ENCODE results near the gene OPRL1.
A peak's percentile ranks its signal among the peaks of the same experiment; 100 is the strongest.
"Not testable (repeated sequence)": the region's sequence is repeated elsewhere in the genome, so short reads cannot be mapped to it uniquely, and the experiment has no call there.

OPRL1 gene

DNA sequence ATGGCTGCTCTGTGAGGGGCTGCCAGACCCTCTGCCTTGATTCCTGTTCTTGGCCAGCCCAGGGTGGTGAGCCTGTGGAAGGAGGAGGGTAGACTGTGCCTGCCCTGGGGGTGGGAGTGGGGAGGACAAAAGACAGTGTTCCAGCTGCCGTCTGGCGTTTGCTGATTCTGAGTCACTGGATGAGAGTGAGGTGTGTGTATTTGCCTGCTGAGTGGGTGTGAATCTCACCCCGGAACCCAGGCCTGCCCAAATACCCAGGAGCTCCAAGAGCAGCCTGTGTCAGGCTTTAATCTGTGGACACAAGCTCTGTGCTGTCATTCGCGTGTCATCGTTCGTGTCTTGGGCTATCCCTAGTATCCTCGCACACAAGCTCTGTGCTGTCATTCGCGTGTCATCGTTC is 6.9 kb downstream of the OPRL1 start:
- DNase-seq (ENCODE audit: low spot score) = no peak

DNA sequence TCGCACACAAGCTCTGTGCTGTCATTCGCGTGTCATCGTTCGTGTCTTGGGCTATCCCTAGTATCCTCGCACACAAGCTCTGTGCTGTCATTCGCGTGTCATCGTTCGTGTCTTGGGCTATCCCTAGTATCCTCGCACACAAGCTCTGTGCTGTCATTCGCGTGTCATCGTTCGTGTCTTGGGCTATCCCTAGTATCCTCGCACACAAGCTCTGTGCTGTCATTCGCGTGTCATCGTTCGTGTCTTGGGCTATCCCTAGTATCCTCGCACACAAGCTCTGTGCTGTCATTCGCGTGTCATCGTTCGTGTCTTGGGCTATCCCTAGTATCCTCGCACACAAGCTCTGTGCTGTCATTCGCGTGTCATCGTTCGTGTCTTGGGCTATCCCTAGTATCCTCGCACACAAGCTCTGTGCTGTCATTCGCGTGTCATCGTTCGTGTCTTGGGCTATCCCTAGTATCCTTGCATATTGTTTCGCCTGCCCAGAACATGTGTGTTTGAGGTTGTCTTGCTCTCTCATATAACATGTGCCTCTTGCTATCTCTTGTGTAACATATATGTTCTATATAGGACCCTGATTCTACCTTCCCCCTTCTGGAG is 7.4 kb downstream of the OPRL1 start:
- not testable (repeated sequence) for DNase-seq (ENCODE audit: low spot score)

DNA sequence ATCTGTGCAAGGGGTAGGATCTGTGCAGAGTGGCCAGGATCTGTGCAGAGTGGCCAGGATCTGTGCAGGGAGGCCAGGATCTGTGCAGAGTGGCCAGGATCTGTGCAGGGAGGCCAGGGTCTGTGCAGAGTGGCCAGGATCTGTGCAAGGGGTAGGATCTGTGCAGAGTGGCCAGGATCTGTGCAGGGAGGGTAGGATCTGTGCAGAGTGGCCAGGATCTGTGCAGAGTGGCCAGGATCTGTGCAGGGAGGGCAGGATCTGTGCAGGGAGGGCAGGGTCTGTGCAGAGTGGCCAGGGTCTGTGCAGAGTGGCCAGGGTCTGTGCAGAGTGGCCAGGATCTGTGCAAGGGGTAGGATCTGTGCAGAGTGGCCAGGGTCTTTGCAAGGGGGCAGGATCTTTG is 8.7 kb downstream of the OPRL1 start:
- DNase-seq (ENCODE audit: low spot score) = not testable (repeated sequence)

DNA sequence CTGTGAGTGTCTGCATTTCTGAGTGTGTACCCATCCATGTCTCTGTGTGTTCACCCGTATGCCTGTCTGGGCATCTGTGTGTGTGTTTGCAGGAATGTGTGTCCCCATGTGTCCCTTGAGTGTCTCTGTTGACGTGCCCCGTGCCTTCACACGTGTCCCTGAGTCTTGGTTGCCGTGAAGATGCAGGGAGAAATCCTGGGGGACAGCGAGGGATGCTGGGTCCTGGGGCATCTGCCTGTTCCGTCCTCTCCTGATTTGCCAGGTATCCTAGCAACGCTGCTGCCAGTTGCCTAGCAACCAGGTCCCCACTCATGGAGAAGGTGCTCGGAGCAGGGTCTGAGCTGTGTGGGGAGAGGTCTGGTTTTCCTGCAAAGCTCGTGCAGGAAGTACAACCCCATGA is 10.3 kb downstream of the OPRL1 start:
- no peak for DNase-seq (ENCODE audit: low spot score)

DNA sequence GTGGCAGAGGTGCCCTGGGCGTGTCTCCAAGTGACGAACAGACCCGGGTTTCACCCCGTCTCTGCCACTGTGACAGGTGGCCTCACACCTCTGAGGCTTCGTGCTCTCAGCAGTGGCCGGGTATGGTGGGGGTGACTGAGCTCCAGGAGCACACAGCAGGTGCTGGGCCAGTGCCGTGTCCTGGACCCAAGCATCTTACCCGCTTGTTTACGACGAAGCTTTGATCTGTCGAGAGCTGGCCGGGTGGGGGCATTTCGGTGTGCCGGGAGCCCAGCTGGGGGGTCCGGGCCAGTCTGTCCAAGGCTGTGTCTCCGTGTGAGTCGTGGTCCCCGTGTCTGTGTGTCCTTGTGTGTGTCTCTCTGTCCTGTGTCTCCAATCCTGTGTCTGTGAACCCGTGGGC is 11.5 kb downstream of the OPRL1 start:
- no peak for DNase-seq (ENCODE audit: low spot score)

DNA sequence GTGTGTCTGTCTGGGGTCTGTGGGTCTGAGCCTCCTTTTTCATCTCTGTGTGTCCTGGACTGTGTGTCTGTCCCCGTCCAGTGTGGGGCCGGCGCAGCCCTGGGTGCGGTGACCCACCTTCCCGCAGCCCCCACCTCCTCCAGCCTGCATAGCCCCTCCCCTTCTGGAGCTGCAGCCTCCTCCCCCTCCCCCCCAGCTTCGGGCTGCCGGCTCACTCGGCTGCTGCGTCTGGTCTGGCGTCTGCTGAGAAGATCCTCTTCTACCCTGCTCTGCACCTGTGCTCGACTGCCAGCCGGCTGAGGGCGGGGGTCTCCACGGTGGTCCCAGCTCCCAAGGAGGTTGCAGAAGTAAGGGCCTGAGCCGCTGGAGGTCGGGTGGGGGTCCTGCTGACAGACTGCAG is 11.9 kb downstream of the OPRL1 start:
- no peak for DNase-seq (ENCODE audit: low spot score)

DNA sequence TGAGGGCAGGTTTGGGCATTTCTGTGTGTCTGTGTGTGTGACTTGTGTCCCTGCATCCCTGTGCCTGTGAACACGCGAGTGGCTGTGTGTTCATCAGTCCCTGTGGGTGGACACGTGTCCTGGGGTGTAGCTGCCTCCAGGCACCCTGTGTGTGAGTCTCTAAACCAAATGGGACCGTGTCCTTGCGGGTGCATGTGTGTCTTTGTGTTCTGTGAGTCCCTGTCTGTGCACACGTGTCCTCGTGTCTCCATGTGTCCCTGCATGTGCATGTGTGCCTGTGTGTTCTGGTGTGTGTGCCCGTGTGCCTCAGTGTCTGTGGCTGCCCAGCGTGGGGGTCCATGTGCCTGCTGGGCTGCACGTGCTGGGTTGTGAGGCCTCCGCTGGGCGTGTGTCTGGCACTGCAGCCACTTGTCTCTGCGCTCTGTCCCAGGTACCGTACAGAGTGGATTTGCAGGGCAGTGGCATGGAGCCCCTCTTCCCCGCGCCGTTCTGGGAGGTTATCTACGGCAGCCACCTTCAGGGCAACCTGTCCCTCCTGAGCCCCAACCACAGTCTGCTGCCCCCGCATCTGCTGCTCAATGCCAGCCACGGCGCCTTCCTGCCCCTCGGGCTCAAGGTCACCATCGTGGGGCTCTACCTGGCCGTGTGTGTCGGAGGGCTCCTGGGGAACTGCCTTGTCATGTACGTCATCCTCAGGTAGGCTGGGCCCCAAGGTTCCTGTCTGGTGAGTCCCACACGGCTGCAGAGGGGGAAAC is 12.6 kb downstream of the OPRL1 start:
- DNase-seq (ENCODE audit: low spot score) = no peak

DNA sequence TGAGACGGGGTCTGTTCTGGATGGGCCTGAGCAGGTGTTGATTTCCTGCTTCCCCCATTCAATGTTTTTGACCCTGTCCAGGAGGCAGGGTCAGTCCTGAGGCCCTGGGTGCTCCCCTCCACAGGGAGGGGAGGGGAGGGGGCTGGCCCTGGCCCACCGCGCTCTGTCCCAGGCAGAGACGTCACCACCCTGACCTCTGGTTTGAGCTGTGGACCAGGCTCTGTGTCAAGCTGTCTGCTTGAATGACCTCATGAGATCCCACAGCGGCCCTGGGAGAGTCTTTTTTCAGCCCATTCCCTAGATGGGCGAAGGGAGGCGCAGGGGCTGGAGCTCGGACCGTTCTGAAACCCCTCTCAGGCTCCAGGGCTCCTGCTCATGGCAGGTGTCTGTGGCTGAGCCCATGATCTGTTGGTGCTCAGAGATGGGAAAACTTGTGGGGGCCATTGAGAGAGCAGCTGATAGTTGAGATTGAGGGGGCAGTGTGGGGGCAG is 13.2 kb downstream of the OPRL1 start:
- DNase-seq (ENCODE audit: low spot score) = no peak

DNA sequence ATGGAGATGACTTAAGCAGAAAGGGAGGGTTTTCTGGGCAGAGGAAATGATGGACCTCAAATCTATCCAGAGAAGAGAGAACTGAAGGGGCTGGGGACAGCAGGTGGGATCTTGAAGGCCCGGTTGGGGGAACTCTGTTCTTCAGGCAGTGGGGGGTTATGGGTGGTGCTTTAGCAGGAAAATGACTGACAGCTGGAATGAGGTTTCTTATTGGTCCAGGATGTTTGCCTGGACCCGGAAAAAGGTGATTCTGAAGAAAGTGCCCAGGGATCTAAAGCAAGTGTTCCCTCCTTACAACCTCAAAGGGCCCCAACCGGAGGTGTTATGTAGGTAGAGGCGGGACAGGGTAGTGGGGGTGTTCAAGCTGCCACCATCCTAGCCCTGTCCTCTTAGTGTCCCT is 15.6 kb downstream of the OPRL1 start:
- no peak for DNase-seq (ENCODE audit: low spot score)

DNA sequence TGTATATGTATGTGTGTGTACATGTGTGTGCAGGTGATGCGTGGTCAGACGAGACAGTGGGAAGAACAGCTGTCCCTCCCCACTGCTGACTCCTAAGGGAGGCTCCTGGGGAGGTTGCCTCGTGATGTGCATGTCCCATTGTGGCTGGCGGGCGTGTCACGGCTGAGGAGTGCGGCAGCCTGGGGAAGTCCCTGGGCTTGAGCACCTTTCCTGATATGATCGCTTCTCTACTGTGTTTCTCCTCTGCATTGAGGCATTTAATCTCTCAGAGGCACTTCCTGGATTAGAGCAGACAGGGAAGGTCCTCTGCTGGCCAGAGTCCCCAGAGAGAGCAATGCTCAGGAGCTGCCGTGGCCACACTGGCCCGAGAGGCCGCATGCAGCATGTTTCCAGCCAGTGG is 16.0 kb downstream of the OPRL1 start:
- DNase-seq (ENCODE audit: low spot score) = no peak

DNA sequence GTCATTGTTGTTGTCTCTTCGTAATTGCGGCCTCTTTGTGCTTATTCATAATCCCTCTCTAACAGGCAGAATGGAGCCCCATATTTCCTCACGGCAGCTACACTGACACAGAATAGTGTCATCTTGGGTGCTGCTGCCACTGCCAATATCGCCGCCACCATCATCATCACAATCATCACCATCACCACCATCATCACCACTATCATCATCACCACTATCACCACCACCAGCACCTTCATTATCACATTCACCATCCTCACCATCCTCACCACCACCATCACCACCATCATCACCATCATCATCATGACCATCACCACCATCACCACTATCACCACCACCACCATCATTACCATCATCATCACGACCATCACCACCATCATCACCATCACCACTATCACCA is 16.7 kb downstream of the OPRL1 start:
- DNase-seq (ENCODE audit: low spot score) = no peak

DNA sequence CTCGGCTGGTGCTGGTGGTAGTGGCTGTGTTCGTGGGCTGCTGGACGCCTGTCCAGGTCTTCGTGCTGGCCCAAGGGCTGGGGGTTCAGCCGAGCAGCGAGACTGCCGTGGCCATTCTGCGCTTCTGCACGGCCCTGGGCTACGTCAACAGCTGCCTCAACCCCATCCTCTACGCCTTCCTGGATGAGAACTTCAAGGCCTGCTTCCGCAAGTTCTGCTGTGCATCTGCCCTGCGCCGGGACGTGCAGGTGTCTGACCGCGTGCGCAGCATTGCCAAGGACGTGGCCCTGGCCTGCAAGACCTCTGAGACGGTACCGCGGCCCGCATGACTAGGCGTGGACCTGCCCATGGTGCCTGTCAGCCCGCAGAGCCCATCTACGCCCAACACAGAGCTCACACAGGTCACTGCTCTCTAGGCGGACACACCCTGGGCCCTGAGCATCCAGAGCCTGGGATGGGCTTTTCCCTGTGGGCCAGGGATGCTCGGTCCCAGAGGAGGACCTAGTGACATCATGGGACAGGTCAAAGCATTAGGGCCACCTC is 18.7 kb downstream of the OPRL1 start:
- no peak for DNase-seq (ENCODE audit: low spot score)

DNA sequence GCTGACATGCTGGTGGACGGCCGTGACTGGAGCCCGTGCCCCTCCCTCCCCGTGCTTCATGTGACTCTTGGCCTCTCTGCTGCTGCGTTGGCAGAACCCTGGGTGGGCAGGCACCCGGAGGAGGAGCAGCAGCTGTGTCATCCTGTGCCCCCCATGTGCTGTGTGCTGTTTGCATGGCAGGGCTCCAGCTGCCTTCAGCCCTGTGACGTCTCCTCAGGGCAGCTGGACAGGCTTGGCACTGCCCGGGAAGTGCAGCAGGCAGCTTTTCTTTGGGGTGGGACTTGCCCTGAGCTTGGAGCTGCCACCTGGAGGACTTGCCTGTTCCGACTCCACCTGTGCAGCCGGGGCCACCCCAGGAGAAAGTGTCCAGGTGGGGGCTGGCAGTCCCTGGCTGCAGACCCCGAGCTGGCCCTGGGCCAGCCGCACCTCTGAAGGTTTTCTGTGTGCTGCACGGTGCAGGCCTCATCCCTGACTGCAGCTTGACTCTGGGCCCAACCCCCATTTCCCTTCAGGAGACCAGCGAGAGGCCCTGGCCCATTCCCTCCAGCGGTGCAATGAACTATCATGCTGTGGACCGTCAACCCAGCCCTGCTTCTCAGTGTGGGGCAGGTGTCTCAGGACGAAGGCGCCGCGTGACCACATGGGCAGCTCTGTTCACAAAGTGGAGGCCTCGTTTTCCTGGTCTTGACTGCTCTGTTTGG is 19.4 kb downstream of the OPRL1 start:
- no peak for DNase-seq (ENCODE audit: low spot score)

DNA sequence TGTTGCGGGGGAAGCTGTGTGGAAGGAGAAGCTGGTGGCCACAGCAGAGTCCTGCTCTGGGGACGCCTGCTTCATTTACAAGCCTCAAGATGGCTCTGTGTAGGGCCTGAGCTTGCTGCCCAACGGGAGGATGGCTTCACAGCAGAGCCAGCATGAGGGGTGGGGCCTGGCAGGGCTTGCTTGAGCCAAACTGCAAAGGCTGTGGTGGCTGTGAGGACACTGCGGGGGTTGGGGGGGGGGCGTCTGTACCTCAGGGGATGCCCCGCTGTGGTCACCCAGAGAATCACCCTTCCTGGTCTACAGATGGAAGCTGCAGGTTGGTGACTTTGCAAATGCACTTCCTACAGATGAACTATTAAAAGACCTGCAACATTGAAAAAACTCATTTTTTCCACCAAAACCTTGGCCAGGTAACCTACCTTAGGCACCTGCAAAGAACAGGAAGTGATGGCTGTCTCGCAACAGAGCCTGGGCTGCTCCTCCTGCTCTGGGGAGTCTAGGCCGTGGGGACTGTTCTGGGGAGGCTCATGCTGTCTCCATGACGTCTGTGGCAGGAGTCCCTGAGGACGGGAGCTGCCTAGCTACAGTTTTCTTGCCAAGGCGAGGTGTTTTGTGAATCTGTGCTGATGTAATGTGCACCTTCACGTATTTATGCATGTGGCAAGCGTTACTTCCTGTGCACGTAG is 20.1 kb downstream of the OPRL1 start:
- peak; percentile 89 for DNase-seq (ENCODE audit: low spot score)

DNA sequence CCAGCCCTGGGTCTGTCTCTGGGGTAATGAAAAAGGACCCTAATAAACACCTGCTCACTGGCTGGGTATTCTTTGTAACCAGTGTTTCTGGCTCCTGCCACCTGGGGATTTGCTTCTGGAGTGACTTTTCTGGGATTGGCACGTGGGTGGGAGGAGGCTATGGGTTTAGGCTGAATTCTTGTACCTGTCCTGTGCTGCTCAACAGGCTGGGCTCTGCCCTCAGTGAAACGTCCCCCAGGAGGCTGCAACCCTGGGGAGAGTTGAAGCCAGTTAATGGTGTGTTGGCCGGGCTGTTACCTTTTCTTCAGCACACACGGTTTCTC is 20.6 kb downstream of the OPRL1 start:
- no peak for DNase-seq (ENCODE audit: low spot score)

DNA sequence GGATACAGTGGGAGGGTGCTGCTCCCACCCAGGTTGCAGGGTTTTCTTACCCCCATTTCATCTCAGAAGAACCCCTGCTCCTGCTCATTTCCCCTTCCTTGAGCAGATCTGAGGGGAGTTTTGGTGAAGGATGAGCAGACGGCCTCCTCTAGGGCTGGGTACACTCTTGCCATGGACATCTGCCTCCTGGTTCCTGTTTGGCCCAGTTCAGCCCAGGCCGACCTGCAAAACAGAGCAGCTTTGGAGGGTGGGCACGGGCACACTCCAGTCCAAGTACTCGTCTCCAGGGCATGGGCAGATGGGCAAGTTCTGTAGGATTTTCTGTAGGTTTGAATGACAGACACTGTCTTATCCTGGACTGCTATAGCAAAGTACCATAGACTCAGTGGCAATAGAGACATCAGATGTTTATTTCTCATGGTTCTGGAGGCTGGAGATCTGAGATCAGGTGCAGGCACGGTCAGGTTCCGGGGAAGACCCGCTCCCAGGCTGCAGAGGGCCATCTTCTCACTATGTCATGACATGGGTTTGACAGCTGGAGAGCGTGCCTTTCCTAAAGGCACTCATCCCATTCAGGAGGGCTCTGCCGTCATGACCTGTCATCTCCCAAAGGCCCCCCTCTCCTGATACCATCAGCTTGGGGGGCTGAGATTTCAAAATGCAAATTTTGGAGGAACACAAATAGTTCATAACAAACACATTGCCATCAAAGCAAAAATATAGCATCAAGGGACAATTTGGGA is 21.2 kb downstream of the OPRL1 start:
- DNase-seq (ENCODE audit: low spot score) = no peak

DNA sequence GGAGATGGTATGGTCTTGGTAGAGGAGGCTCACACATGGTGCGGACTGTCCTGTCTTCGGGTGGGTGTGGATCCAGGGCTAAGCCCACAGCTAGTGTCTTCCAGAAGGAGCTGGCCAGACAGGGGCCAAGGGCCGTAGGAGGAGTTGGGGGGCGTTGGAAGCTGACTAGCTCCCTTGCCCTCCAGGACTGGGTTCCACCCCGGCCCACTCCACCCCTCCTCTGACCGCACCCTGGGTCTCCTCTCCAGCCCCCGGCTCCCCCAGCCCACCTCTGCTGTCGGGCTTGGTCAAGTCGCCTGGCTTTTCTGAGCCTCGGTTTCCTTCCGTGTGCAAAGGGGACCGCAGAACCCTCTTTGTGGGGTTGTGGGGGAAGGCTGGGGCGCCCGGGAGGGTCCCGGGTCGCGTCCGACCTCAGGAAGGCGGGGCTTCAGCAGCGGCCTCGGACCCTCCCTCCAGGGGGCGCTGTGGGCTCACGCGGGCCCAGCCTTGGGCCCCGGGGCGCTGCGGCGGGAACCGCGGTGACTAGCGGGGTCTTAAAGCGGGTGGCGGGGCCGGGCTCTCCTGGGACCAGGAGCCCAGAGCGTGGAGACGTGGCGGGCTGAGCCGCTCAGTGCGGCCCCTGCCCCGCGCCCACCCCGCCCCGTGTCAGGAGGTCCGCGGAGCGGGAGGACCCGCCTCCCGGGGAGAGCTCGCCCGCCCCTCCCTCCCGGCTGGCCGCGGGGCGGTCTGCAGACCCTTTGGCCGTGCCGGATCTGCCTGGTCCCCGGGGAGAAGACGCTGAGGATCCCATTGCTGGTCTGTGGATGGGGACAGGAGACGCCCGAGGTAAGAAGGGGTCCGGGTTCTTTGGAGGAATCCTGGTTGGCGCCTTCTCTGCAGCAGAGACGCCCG is 22.1 kb downstream of the OPRL1 start:
- peak; percentile 81 for DNase-seq (ENCODE audit: low spot score)

DNA sequence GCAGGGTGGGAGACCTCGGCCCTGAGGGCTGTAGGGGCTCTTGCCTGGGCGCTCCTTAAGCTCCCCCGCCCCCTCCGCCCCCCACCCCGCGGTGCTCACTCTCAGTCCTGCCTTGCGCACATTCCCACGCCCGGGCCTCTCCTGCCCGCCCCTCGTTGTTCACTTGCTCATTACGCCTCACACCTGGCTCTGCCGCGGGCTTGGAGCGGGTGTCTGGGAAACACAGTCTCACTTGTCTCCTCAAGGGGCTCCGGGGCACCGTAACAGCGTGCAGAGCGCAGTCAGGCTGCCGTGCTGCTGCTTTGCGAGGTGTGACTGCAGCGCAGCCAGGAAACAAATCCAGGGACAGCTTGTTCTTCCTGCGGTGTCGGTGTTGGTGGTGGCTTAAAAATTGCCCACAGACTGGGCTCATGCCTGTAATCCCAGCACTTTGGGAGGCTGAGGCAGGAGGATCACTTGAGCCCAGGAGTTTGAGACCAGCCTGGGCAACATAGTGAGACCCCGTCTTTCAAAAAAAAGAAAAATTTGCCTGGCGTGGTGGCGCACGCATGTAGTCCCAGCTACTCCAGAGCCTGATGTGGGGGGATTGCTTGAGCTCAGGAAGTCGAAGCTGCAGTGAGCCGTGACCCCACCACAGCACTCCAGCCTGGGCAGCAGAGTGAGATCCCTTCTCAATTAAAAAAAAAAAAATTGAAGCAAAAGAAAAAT is 22.9 kb downstream of the OPRL1 start:
- peak; percentile 24 for DNase-seq (ENCODE audit: low spot score)

DNA sequence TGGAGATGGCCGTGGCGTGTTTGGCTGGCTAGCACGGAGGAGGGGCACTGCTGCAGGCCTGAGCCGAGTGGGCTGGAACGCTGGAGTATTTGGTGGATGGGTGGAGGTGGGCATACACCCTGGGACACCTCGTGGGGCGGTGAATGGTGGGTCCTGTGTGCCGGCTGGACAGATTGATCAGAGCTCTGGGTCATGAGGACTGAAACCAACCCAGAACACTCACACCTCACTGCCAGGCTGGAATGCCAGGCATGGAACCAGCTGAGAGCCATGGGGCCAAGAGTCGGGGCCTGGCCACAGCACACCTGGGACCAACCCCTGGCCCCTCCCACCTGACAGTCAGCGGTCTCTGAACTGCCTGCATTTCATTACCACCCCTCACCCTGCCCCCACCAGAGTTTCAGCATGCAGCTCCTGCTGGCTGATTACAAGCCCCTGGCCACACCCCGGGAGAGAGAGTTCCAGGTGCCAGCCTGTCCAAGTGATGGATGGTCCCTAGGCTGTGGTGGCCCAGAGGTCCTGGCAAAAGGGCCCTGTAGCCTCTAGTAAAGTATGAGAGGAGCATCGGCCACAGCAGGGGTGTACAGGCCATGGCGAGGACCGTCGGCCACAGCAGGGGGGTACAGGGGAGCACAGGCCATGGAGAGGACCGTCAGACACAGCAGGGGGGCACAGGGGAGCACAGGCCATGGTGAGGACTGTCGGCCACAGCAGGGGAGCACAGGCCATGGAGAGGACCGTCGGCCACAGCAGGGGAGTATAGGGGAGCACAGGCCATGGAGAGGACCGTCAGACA is 24.2 kb downstream of the OPRL1 start:
- DNase-seq (ENCODE audit: low spot score) = no peak
